K562 (cell line): ENCODE data around the gene SULT1C4. TPM values are rescaled to one million over a fixed set of nuclear protein-coding genes. Genes with fewer than 3 reads are reported as not detected.

Experiments
- ATAC-seq: fragments of 200-7000 bp; cut with Tn5 transposase; 3 replicates; pipeline ENCODE4 v1.9.1; 2020; ENCODE audit warnings: moderate library complexity
- BruUV-seq: library from RNA; stranded (reverse); fragments of 400-500 nt; replicated peaks from 2 replicates; lab custom pipeline; 2021; lab: Mats Ljungman, UMichigan
- CTCF ChIA-PET: fragments of 300-600 bp; formaldehyde crosslinking; extraction: SDS; loops from one replicate; lab custom pipeline; 2021; ENCODE audit warnings: low intra/inter-chr PET ratio; lab: Yijun Ruan, JAX
- POLR2A ChIA-PET: fragments of 300-600, 350-650 bp; sonication (Branson Sonifier 250); formaldehyde crosslinking; extraction: SDS; loops from one replicate; lab custom pipeline; 2021; ENCODE audit warnings: antibody characterized with exemption, inconsistent platforms; lab: Yijun Ruan, JAX
- DNase-seq, 4 experiments: peaks; one replicate each; pipeline versions ENCODE4 v3.0.0 to v3.0.0-alpha.2; 2011 to 2018; ENCODE audit warnings: low spot score in 3 of 4, mixed read lengths in 3 of 4; ENCODE audit errors: extremely low read depth in 1 of 4
- FAIRE-seq: peaks from 2 replicates; lab custom pipeline; 2011; peaks lifted over from hg19 to GRCh38; lab: Jason Lieb, UNC
- H2AFZ ChIP-seq: 2 replicates; pipeline ENCODE4 v1.6.0; 2011; ENCODE audit warnings: low read depth, low read length, control low read depth, inconsistent platforms
- H3K27ac ChIP-seq: fragments of 200-600 bp; 3 replicates; pipeline ENCODE4 v1.8.0; 2011; ENCODE audit warnings: low read depth, mild to moderate bottlenecking, control low read depth, inconsistent platforms, low read length, moderate library complexity, mixed read lengths; ENCODE audit errors: extremely low read depth
- H3K27me3 ChIP-seq, 2 experiments: fragments of 300-600 bp in 1 of 2; 2 replicates in 1 of 2; 3 replicates in 1 of 2; pipeline versions ENCODE4 v1.6.0 to v1.8.0; 2011; ENCODE audit warnings: inconsistent platforms in 2 of 2, low read length in 2 of 2, mild to moderate bottlenecking in 1 of 2, mixed read lengths in 1 of 2, moderate library complexity in 1 of 2; ENCODE audit not compliant: control insufficient read depth in 2 of 2, insufficient read depth in 2 of 2
- H3K36me3 ChIP-seq: fragments of 300-600 bp; 3 replicates; pipeline ENCODE4 v1.8.0; 2011; ENCODE audit warnings: mild to moderate bottlenecking, low read length, inconsistent platforms; ENCODE audit not compliant: control insufficient read depth, insufficient read depth
- H3K4me1 ChIP-seq, 2 experiments: fragments of 200-600 bp in 1 of 2; replicated peaks in 1 of 2; 2 replicates in 1 of 2; 3 replicates in 1 of 2; pipeline versions ENCODE4 v1.5.1 to v1.8.0; 2011; ENCODE audit warnings: inconsistent platforms in 2 of 2, low read length in 2 of 2, mild to moderate bottlenecking in 1 of 2, mixed read lengths in 1 of 2, moderate library complexity in 1 of 2; ENCODE audit not compliant: control insufficient read depth in 2 of 2, insufficient read depth in 2 of 2
- H3K4me2 ChIP-seq: 2 replicates; pipeline ENCODE4 v1.6.1; 2011; ENCODE audit warnings: low read length, control low read depth, inconsistent platforms, mixed read lengths; ENCODE audit not compliant: insufficient read depth
- H3K4me3 ChIP-seq: fragments of 200-600 bp; sonication (generic), shearing (Covaris generic); 2 replicates; pipeline ENCODE4 v1.5.1; 2016; ENCODE audit warnings: control low read depth, inconsistent platforms
- H3K79me2 ChIP-seq: fragments of 200-600 bp; 3 replicates; pipeline ENCODE4 v1.8.0; 2011; ENCODE audit warnings: low read length, inconsistent platforms; ENCODE audit not compliant: control insufficient read depth, insufficient read depth
- H3K9ac ChIP-seq, 2 experiments: 2 replicates each; pipeline versions ENCODE4 v1.6.0 to v1.6.1; 2011; ENCODE audit warnings: low read depth in 2 of 2, low read length in 2 of 2, control low read depth in 1 of 2, inconsistent platforms in 1 of 2, mild to moderate bottlenecking in 1 of 2, mixed read lengths in 1 of 2; ENCODE audit not compliant: insufficient read depth in 1 of 2
- H3K9me1 ChIP-seq: one replicate; pipeline ENCODE4 v1.6.0; 2011; ENCODE audit warnings: inconsistent platforms, mild to moderate bottlenecking, low read length, moderate library complexity; ENCODE audit not compliant: control insufficient read depth, insufficient read depth
- H3K9me3 ChIP-seq: replicated peaks from 2 replicates; pipeline ENCODE4 v1.5.1; 2011; ENCODE audit warnings: low read depth, low read length, inconsistent platforms; ENCODE audit not compliant: control insufficient read depth, insufficient read depth
- H4K20me1 ChIP-seq: replicated peaks from 2 replicates; pipeline ENCODE4 v1.6.1; 2011; ENCODE audit warnings: low read length, inconsistent platforms, mixed read lengths; ENCODE audit not compliant: control insufficient read depth, insufficient read depth
- ELF4 ChIP-seq: fragments of 450-650 bp; formaldehyde crosslinking; IDR thresholded peaks from 2 replicates; pipeline ENCODE4 v1.4.0; 2022; ENCODE audit warnings: missing genetic modification characterization
- FOXJ2 ChIP-seq: fragments of 200-800 bp; sonication (Bioruptor generic); IDR thresholded peaks from 2 replicates; pipeline ENCODE4 v1.6.1; 2016; ENCODE audit warnings: missing genetic modification characterization, missing compliant biosample characterization
- SLC30A9 ChIP-seq: fragments of 250-450 bp; sonication (Bioruptor Pico); IDR thresholded peaks from 2 replicates; pipeline ENCODE4 v1.8.0; 2022; ENCODE audit warnings: mild to moderate bottlenecking, moderate library complexity
- ZC3H8 ChIP-seq: fragments of 450-650 bp; IDR thresholded peaks from 2 replicates; pipeline ENCODE4 v1.6.1; 2017
- ZNF12 ChIP-seq: sonication (generic); formaldehyde crosslinking; IDR thresholded peaks from 2 replicates; pipeline ENCODE4 v1.4.0; 2020; ENCODE audit warnings: mild to moderate bottlenecking, missing genetic modification reagents
- ZNF121 ChIP-seq: sonication (generic); formaldehyde crosslinking; conservative IDR thresholded peaks from 2 replicates; pipeline ENCODE4 v1.8.0; 2022; ENCODE audit warnings: missing genetic modification reagents
- ZNF316 ChIP-seq: fragments of 450-650 bp; IDR thresholded peaks from 2 replicates; pipeline ENCODE4 v1.6.1; 2016
- WGBS: fragments of 100-300 bp; shearing (Covaris generic); methylation state at CpG from one replicate; pipeline ENCODE4 v1.1.6; 2016; ENCODE audit warnings: low coverage, mixed read lengths; ENCODE audit not compliant: insufficient coverage; ENCODE audit errors: missing lambda C conversion rate; 5-methylcytosine and 5-hydroxymethylcytosine counted together
- in situ Hi-C: fragments of 300-500 bp; cut with MboI; formaldehyde crosslinking; loops from 4 replicates; pipeline ENCODE4 v1.15.0; 2018; ENCODE audit warnings: inconsistent platforms, mixed read lengths
- intact Hi-C: fragments of 100-400 bp; cut with micrococcal nuclease; formaldehyde crosslinking; loops from 2 replicates; pipeline ENCODE4 v1.14.2; 2022
- polyA plus RNA-seq, 8 experiments: library from polyadenylated mRNA; depleted of rRNA in 4 of 8; stranded (reverse) in 5 of 8; unstranded in 3 of 8; fragments of >200 nt; fragmentation: Nextera tagmentation in 2 of 8; fragmentation: Illumina TruSeq in 1 of 8; extraction: Ambion mirVana in 2 of 8; extraction: Trizol in 1 of 8; gene quantifications; 2 replicates each; pipeline versions ENCODE4 v1.2.1 to v1.2.3, GENCODE V29; 2011 to 2014; ENCODE audit warnings: inconsistent platforms in 1 of 8, missing spikeins in 1 of 8
- total RNA-seq, 7 experiments: library from RNA; depleted of rRNA in 6 of 7; stranded (reverse); fragments of >200 nt in 6 of 7; fragmentation: Illumina TruSeq in 2 of 7; extraction: Trizol in 2 of 7; gene quantifications; 2 replicates each; pipeline versions ENCODE4 v1.2.1 to v1.2.3, GENCODE V29; 2011 to 2021; ENCODE audit warnings: low replicate concordance in 1 of 7
- TF ChIP-seq, protein P1 (sequence below): fragments of 250-450 bp; sonication (Bioruptor Pico); IDR thresholded peaks from 2 replicates; pipeline ENCODE4 v1.4.0; 2020; ENCODE audit warnings: mild to moderate bottlenecking, moderate library complexity, borderline replicate concordance
- TF ChIP-seq, protein P2 (sequence below): sonication (generic); formaldehyde crosslinking; IDR thresholded peaks from 2 replicates; pipeline ENCODE4 v1.5.0; 2020; ENCODE audit warnings: missing genetic modification reagents

The SULT1C4 gene
- total and polyA plus RNA-seq, 9 of the 15 experiments (the other 6 are each of a cell fraction or from before 2014, with no cell fraction given) = 0.04 to 0.14 (median 0.09) TPM; not detected in 5

DNA sequence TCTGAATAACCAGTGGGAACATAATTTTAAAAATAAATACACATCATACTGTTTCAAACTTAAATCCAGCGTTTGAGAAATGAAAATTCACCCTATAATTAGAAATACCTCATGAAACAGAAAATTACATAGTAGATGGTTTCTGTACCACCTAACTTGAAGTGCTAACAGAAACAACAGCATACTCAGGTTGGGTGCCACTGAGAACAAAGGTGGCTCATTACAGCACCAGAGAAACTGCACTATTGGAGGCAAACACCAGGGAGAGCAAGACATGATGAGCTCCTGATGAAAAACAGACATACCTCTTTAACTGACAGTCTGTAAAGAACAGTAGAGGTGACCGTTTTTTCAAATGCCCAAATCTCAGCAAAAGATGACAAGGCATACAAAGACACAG, 12.6 kb downstream of the SULT1C4 start:
- H3K9ac ChIP-seq = no peak overlapping the region
- CTCF ChIA-PET = no interaction called here
- H3K79me2 ChIP-seq = no peaks in the 10 kb centered on the region
- intact Hi-C loops = loop anchor here (5.0 kb wide), 1 partner anchor 38 kb away; no protein-coding TSS in a partner anchor
- no peaks in the 10 kb centered on the region for H3K9me3 ChIP-seq
- no peak for FAIRE-seq
- no peaks in the 10 kb centered on the region for H3K4me1 ChIP-seq
- no TSS peak for BruUV-seq
- no peaks in the 10 kb centered on the region for H3K27me3 ChIP-seq
- DNase-seq = no peak
- TF ChIP-seq ZNF316 = no peak
- TF ChIP-seq, protein P1, sequence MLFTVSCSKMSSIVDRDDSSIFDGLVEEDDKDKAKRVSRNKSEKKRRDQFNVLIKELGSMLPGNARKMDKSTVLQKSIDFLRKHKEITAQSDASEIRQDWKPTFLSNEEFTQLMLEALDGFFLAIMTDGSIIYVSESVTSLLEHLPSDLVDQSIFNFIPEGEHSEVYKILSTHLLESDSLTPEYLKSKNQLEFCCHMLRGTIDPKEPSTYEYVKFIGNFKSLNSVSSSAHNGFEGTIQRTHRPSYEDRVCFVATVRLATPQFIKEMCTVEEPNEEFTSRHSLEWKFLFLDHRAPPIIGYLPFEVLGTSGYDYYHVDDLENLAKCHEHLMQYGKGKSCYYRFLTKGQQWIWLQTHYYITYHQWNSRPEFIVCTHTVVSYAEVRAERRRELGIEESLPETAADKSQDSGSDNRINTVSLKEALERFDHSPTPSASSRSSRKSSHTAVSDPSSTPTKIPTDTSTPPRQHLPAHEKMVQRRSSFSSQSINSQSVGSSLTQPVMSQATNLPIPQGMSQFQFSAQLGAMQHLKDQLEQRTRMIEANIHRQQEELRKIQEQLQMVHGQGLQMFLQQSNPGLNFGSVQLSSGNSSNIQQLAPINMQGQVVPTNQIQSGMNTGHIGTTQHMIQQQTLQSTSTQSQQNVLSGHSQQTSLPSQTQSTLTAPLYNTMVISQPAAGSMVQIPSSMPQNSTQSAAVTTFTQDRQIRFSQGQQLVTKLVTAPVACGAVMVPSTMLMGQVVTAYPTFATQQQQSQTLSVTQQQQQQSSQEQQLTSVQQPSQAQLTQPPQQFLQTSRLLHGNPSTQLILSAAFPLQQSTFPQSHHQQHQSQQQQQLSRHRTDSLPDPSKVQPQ = no peak
- TF ChIP-seq ELF4 (CRISPR knock-in tag) = no peak
- TF ChIP-seq SLC30A9 (CRISPR knock-in tag) = no peak
- TF ChIP-seq, protein P2, sequence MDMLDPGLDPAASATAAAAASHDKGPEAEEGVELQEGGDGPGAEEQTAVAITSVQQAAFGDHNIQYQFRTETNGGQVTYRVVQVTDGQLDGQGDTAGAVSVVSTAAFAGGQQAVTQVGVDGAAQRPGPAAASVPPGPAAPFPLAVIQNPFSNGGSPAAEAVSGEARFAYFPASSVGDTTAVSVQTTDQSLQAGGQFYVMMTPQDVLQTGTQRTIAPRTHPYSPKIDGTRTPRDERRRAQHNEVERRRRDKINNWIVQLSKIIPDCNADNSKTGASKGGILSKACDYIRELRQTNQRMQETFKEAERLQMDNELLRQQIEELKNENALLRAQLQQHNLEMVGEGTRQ (CRISPR knock-in tag) = no peak
- TF ChIP-seq ZC3H8 = no peak
- no peak for TF ChIP-seq ZNF121 (CRISPR knock-in tag)
- no peak for TF ChIP-seq ZNF12
- TF ChIP-seq FOXJ2 (tag) = no peak
- H4K20me1 ChIP-seq = no peaks in the 10 kb centered on the region
- no peaks in the 10 kb centered on the region for H3K36me3 ChIP-seq
- ATAC-seq = no peak
- no peak overlapping the region for H3K4me2 ChIP-seq
- H2AFZ ChIP-seq = no peak overlapping the region
- in situ Hi-C loops = no loop called here
- H3K9me1 ChIP-seq = no peaks in the 10 kb centered on the region
- 22% methylated on average over 2 of the region's 2 CpGs for WGBS
- POLR2A ChIA-PET = no interaction called here
- no peak overlapping the region for H3K27ac ChIP-seq
- no peak overlapping the region for H3K4me3 ChIP-seq
